GM12872 (cell line): Measurements from ENCODE around the gene WHRN.

ENCODE experiments used
- CTCF ChIP-seq: IDR thresholded peaks from 3 replicates; pipeline ENCODE4 v1.5.1; 2011; ENCODE audit warnings: low read depth, mild to moderate bottlenecking, low read length, moderate library complexity; ENCODE audit not compliant: insufficient read depth

The WHRN gene

GRCh38 chr9:114522847-114523246 is 17.6 kb upstream of the WHRN start:
- no peak for TF ChIP-seq CTCF

- no peak for TF ChIP-seq CTCF
Measured at GRCh38 chr9:114522286-114522685, 17.0 kb upstream of the WHRN start.

- no peak for TF ChIP-seq CTCF
Measured at GRCh38 chr9:114521846-114522245, 16.6 kb upstream of the WHRN start.

- no peak for TF ChIP-seq CTCF
Measured at GRCh38 chr9:114518599-114519022, 13.3 kb upstream of the WHRN start.

GRCh38 chr9:114518120-114518519 is 12.8 kb upstream of the WHRN start:
- no peak for TF ChIP-seq CTCF

- no peak for TF ChIP-seq CTCF
Measured at GRCh38 chr9:114516913-114517312, 11.6 kb upstream of the WHRN start.

GRCh38 chr9:114515528-114515927 is 10.3 kb upstream of the WHRN start:
- TF ChIP-seq CTCF, result no peak

GRCh38 chr9:114513959-114514267 is 8.6 kb upstream of the WHRN start:
- TF ChIP-seq CTCF, result no peak
